H1 (cell line): ENCODE data around the gene DYNC1LI1. TPM values are rescaled to one million over a fixed set of nuclear protein-coding genes. Genes with fewer than 3 reads are reported as not detected.

ENCODE experiments used
- CTCF ChIA-PET: fragments of 300-600 bp; sonication (Branson Sonifier 250); formaldehyde crosslinking; loops from one replicate; lab custom pipeline; 2021; ENCODE audit not compliant: partially characterized antibody; lab: Charles Lee
- POLR2A ChIA-PET: fragments of 300-600 bp; sonication (Branson Sonifier 250); formaldehyde crosslinking; loops from one replicate; lab custom pipeline; 2021; ENCODE audit warnings: inconsistent platforms; ENCODE audit not compliant: partially characterized antibody; lab: Charles Lee
- DNase-seq, 2 experiments: peaks; one replicate each; pipeline versions ENCODE4 v3.0.0 to v3.0.0-alpha.2; 2010 to 2022; ENCODE audit warnings: low spot score in 2 of 2, low read depth in 1 of 2, mixed read lengths in 1 of 2
- FAIRE-seq: peaks from 2 replicates; lab custom pipeline; 2011; peaks lifted over from hg19 to GRCh38; lab: Jason Lieb, UNC
- H2AFZ ChIP-seq: 2 replicates; pipeline ENCODE4 v1.8.1; 2012; ENCODE audit warnings: low read length, inconsistent platforms
- H2AK5ac ChIP-seq: 2 replicates; pipeline ENCODE4 v1.6.1; 2013; ENCODE audit warnings: low read depth, low read length
- H2BK120ac ChIP-seq: replicated peaks from 2 replicates; pipeline ENCODE3; 2013; ENCODE audit warnings: low read depth, low read length, inconsistent platforms
- H2BK12ac ChIP-seq: 2 replicates; pipeline ENCODE4 v1.6.1; 2013; ENCODE audit warnings: low read depth, low read length
- H2BK15ac ChIP-seq: 2 replicates; pipeline ENCODE4 v1.6.1; 2013; ENCODE audit warnings: low read length
- H2BK20ac ChIP-seq: 2 replicates; pipeline ENCODE4 v1.6.1; 2013; ENCODE audit warnings: low read length
- H2BK5ac ChIP-seq: 2 replicates; pipeline ENCODE4 v1.6.1; 2013; ENCODE audit warnings: low read depth, low read length
- H3K14ac ChIP-seq: 2 replicates; pipeline ENCODE4 v1.6.1; 2013; ENCODE audit warnings: inconsistent platforms; ENCODE audit not compliant: insufficient read length
- H3K18ac ChIP-seq: 2 replicates; pipeline ENCODE4 v1.6.1; 2013; ENCODE audit warnings: low read length; ENCODE audit errors: extremely low read depth
- H3K23ac ChIP-seq: 2 replicates; pipeline ENCODE4 v1.6.1; 2013; ENCODE audit warnings: inconsistent platforms; ENCODE audit not compliant: insufficient read length
- H3K23me2 ChIP-seq: 2 replicates; pipeline ENCODE4 v1.6.1; 2013; ENCODE audit warnings: low read depth, low read length
- H3K27ac ChIP-seq: 2 replicates; pipeline ENCODE4 v1.6.1; 2011; ENCODE audit warnings: low read depth, low read length, inconsistent platforms
- H3K27me3 ChIP-seq, 4 experiments: replicated peaks in 1 of 4; 1 replicate in 1 of 4; 2 replicates in 3 of 4; pipeline versions ENCODE4 v1.6.1 to v1.8.1; 2011 to 2013; ENCODE audit warnings: low read length in 3 of 4, mild to moderate bottlenecking in 3 of 4, inconsistent platforms in 2 of 4, mixed read lengths in 2 of 4, moderate library complexity in 1 of 4; ENCODE audit not compliant: control insufficient read depth in 3 of 4, insufficient read depth in 3 of 4; ENCODE audit errors: extremely low read depth in 1 of 4
- H3K36me3 ChIP-seq, 4 experiments: 2 replicates each; pipeline versions ENCODE4 v1.6.1 to v1.8.1; 2011 to 2013; ENCODE audit warnings: mild to moderate bottlenecking in 4 of 4, low read length in 3 of 4, moderate library complexity in 2 of 4, control low read depth in 1 of 4, inconsistent platforms in 1 of 4; ENCODE audit not compliant: insufficient read depth in 4 of 4, control insufficient read depth in 2 of 4
- H3K4ac ChIP-seq: replicated peaks from 2 replicates; pipeline ENCODE3; 2013; ENCODE audit warnings: low read length, low read depth, mixed read lengths, inconsistent platforms; ENCODE audit not compliant: insufficient read length
- H3K4me1 ChIP-seq, 4 experiments: replicated peaks in 1 of 4; 1 replicate in 1 of 4; 2 replicates in 3 of 4; pipeline versions ENCODE4 v1.6.1 to v1.8.1; 2011 to 2013; ENCODE audit warnings: low read length in 3 of 4, inconsistent platforms in 2 of 4, mixed read lengths in 1 of 4; ENCODE audit not compliant: insufficient read depth in 4 of 4, control insufficient read depth in 3 of 4
- H3K4me2 ChIP-seq, 2 experiments: 2 replicates each; pipeline versions ENCODE4 v1.6.1 to v1.8.1; 2011 to 2013; ENCODE audit warnings: low read depth in 2 of 2, low read length in 2 of 2, control low read depth in 1 of 2, inconsistent platforms in 1 of 2, mild to moderate bottlenecking in 1 of 2; ENCODE audit not compliant: insufficient read depth in 1 of 2
- H3K4me3 ChIP-seq, 4 experiments: fragments of 200-600, 300-600 bp in 1 of 4; sonication (generic), shearing (Covaris generic), sonication (Bioruptor Twin) in 1 of 4; 2 replicates each; pipeline versions ENCODE4 v1.5.1 to v1.8.1; 2011 to 2016; ENCODE audit warnings: low read length in 4 of 4, low read depth in 3 of 4, control low read depth in 2 of 4, inconsistent platforms in 2 of 4, mild to moderate bottlenecking in 2 of 4, mixed read lengths in 1 of 4, moderate library complexity in 1 of 4; ENCODE audit not compliant: insufficient read depth in 2 of 4; ENCODE audit errors: extremely low read depth in 1 of 4
- H3K56ac ChIP-seq: replicated peaks from 2 replicates; pipeline ENCODE3; 2013; ENCODE audit warnings: low read depth, mild to moderate bottlenecking, mixed read lengths, low read length, inconsistent platforms; ENCODE audit not compliant: insufficient read length
- H3K79me1 ChIP-seq: 2 replicates; pipeline ENCODE4 v1.6.1; 2013; ENCODE audit warnings: low read depth, low read length, control low read depth
- H3K79me2 ChIP-seq, 2 experiments: 2 replicates each; pipeline versions ENCODE4 v1.6.1 to v1.8.1; 2012 to 2013; ENCODE audit warnings: low read length in 2 of 2, mild to moderate bottlenecking in 2 of 2, inconsistent platforms in 1 of 2; ENCODE audit not compliant: insufficient read depth in 2 of 2, control insufficient read depth in 1 of 2
- H3K9ac ChIP-seq, 4 experiments: replicated peaks in 1 of 4; 1 replicate in 1 of 4; 2 replicates in 3 of 4; pipeline versions ENCODE4 v1.6.1 to v1.8.1; 2011 to 2013; ENCODE audit warnings: low read depth in 3 of 4, low read length in 3 of 4, control low read depth in 2 of 4, mild to moderate bottlenecking in 2 of 4, moderate library complexity in 2 of 4, inconsistent platforms in 1 of 4; ENCODE audit errors: extremely low read depth in 1 of 4
- H3K9me3 ChIP-seq, 2 experiments: 2 replicates each; pipeline versions ENCODE4 v1.6.1 to v1.8.1; 2012 to 2013; ENCODE audit warnings: mild to moderate bottlenecking in 2 of 2, moderate library complexity in 2 of 2, control low read depth in 1 of 2, inconsistent platforms in 1 of 2, low read depth in 1 of 2, low read length in 1 of 2, mixed read lengths in 1 of 2; ENCODE audit not compliant: insufficient read depth in 2 of 2
- H4K20me1 ChIP-seq, 2 experiments: replicated peaks in 1 of 2; 2 replicates each; pipeline versions ENCODE3 to v1.8.1; 2011 to 2013; ENCODE audit warnings: inconsistent platforms in 2 of 2, low read length in 2 of 2, mild to moderate bottlenecking in 1 of 2; ENCODE audit not compliant: insufficient read depth in 2 of 2, control insufficient read depth in 1 of 2
- H4K5ac ChIP-seq: 2 replicates; pipeline ENCODE4 v1.6.1; 2013; ENCODE audit warnings: low read length, low read depth, mixed read lengths, inconsistent platforms; ENCODE audit not compliant: insufficient read length
- H4K8ac ChIP-seq: 2 replicates; pipeline ENCODE4 v1.8.0; 2013; ENCODE audit warnings: mild to moderate bottlenecking, moderate library complexity, low read length, inconsistent platforms; ENCODE audit not compliant: insufficient read depth; ENCODE audit errors: extremely low read depth
- H4K91ac ChIP-seq: replicated peaks from 2 replicates; pipeline ENCODE3; 2013; ENCODE audit warnings: low read length, mixed read lengths, inconsistent platforms; ENCODE audit not compliant: insufficient read length
- CREB1 ChIP-seq: IDR thresholded peaks from 2 replicates; pipeline ENCODE4 v1.6.1; 2012; ENCODE audit warnings: inconsistent platforms
- WGBS, 2 experiments: shearing (Covaris generic) in 1 of 2; methylation state at CpG; one replicate each; pipeline versions ENCODE4 v1.1.6 to v1.1.7; 2013 to 2015; ENCODE audit warnings: low lambda C conversion rate in 2 of 2, mixed read lengths in 2 of 2, inconsistent platforms in 1 of 2, low coverage in 1 of 2, missing lambda C conversion rate in 1 of 2; ENCODE audit not compliant: insufficient replicate concordance in 2 of 2, insufficient coverage in 1 of 2, insufficient read length in 1 of 2; ENCODE audit errors: extremely low coverage in 1 of 2, missing lambda C conversion rate in 1 of 2; 5-methylcytosine and 5-hydroxymethylcytosine counted together
- polyA plus RNA-seq, 7 experiments: library from polyadenylated mRNA; depleted of rRNA in 3 of 7; stranded (reverse) in 5 of 7; unstranded in 2 of 7; fragments of >200 nt in 5 of 7; fragments of 200-250 nt in 2 of 7; gene quantifications; 1 replicate in 5 of 7; 2 replicates in 1 of 7; 4 replicates in 1 of 7; pipeline versions ENCODE4 v1.2.1 to v1.2.3, GENCODE V29; 2011 to 2013; ENCODE audit warnings: missing spikeins in 2 of 7, mixed read lengths in 2 of 7
- total RNA-seq: library from RNA; stranded (reverse); fragmentation: NEBNext Ultra II Directional; extraction: Animal tissue kit (Norgen Biotek cat#: 25700); gene quantifications from 2 replicates; pipeline ENCODE4 v1.2.1, GENCODE V29; 2021

Gene DYNC1LI1
- total and polyA plus RNA-seq, 2 of the 8 experiments (the other 6 are each of a cell fraction or from before 2014, with no cell fraction given) = 13.6 to 45.1 TPM

- Histone ChIP-seq H2BK15ac (no peak overlapping the region), H3K18ac (no peak overlapping the region), H4K8ac (no peak overlapping the region), H2BK20ac (no peak overlapping the region), H4K91ac (no peak overlapping the region), H3K4ac (no peak overlapping the region), H4K5ac (no peak overlapping the region), H2AFZ (no peak overlapping the region), H3K27me3 (no peaks in the 10 kb centered on the region), H3K23ac (no peak overlapping the region), H3K4me2 (no peak overlapping the region), H3K4me1 (peaks cover 3 to 16% (median 9%) of the 10 kb centered on the region in 4 experiments; a peak in 6 of 7 replicates), H3K14ac (no peak overlapping the region), H3K27ac (no peak overlapping the region), H3K36me3 (no peaks in the 10 kb centered on the region), H3K4me3 (no peak overlapping the region), H2AK5ac (no peak overlapping the region), H2BK12ac (no peak overlapping the region), H2BK5ac (no peak overlapping the region), H3K23me2 (peaks cover 3% of the 10 kb centered on the region; the same call in 1 of the 2 replicates), H3K56ac (no peak overlapping the region), H2BK120ac (no peak overlapping the region), H3K9me3 (no peaks in the 10 kb centered on the region), H3K79me1 (no peaks in the 10 kb centered on the region), H3K9ac (no peak overlapping the region), H4K20me1 (no peaks in the 10 kb centered on the region), H3K79me2 (no peaks in the 10 kb centered on the region)
- DNase-seq (no peak), FAIRE-seq (no peak)
- CTCF ChIA-PET = interaction anchor here (1.1 kb wide), 1 partner anchor 82 kb away, joined by 4 read pairs; no protein-coding TSS in a partner anchor
- POLR2A ChIA-PET = no interaction called here
- 97% methylated on average over 4 of the region's 4 CpGs; no CpG with 5 or more reads in 1 of the 2 experiments for WGBS, 2 experiments
- no peak for TF ChIP-seq CREB1
Observed at GRCh38 chr3:32596282-32596908, 25.7 kb upstream of the DYNC1LI1 start.
